Fibroblast of lung (primary cell): ENCODE measurements around the gene LRIT1. TPM values are rescaled to one million over a fixed set of nuclear protein-coding genes. Genes with fewer than 3 reads are reported as not detected.
A peak's percentile ranks its signal among the peaks of the same experiment; 100 is the strongest.

Experiments
- DNase-seq, 2 donors: peaks; one replicate each; pipeline versions ENCODE4 v3.0.0 to v3.0.0-alpha.2; 2010; ENCODE audit warnings: low read depth in 2 of 2
- H2AFZ ChIP-seq: 2 replicates; pipeline ENCODE4 v1.5.1; 2012; ENCODE audit warnings: low read length, control low read depth, inconsistent platforms
- H3K27ac ChIP-seq: 2 replicates; pipeline ENCODE4 v1.5.1; 2011; ENCODE audit warnings: low read length, control low read depth; ENCODE audit not compliant: insufficient read depth
- H3K27me3 ChIP-seq: 2 replicates; pipeline ENCODE4 v1.5.1; 2011; ENCODE audit warnings: mild to moderate bottlenecking, low read length; ENCODE audit not compliant: control insufficient read depth, insufficient read depth
- H3K36me3 ChIP-seq: 2 replicates; pipeline ENCODE4 v1.5.1; 2011; ENCODE audit warnings: low read length; ENCODE audit not compliant: control insufficient read depth, insufficient read depth
- H3K4me1 ChIP-seq: 2 replicates; pipeline ENCODE4 v1.5.1; 2011; ENCODE audit warnings: low read length; ENCODE audit not compliant: control insufficient read depth, insufficient read depth; ENCODE audit errors: extremely low read depth
- H3K4me2 ChIP-seq: 2 replicates; pipeline ENCODE4 v1.5.1; 2011; ENCODE audit warnings: low read length, control low read depth; ENCODE audit not compliant: insufficient read depth; ENCODE audit errors: extremely low read depth
- H3K4me3 ChIP-seq, 4 experiments: fragments of 200-600 bp in 1 of 4; sonication (generic) in 1 of 4; replicated peaks in 1 of 4; 2 replicates each; pipeline ENCODE4 v1.5.1; 2011 to 2016; ENCODE audit warnings: low read length in 4 of 4, low read depth in 3 of 4, mild to moderate bottlenecking in 3 of 4, control low read depth in 2 of 4, inconsistent platforms in 1 of 4, mixed read lengths in 1 of 4; ENCODE audit not compliant: insufficient read depth in 1 of 4; ENCODE audit errors: control extremely low read depth in 1 of 4
- H3K79me2 ChIP-seq: 2 replicates; pipeline ENCODE4 v1.5.1; 2012; ENCODE audit warnings: mild to moderate bottlenecking, low read length, inconsistent platforms; ENCODE audit not compliant: control insufficient read depth, insufficient read depth
- H3K9ac ChIP-seq: 2 replicates; pipeline ENCODE4 v1.5.1; 2011; ENCODE audit warnings: mild to moderate bottlenecking, low read length, control low read depth; ENCODE audit not compliant: insufficient read depth
- H3K9me3 ChIP-seq: 2 replicates; pipeline ENCODE4 v1.5.1; 2012; ENCODE audit warnings: low read depth, low read length; ENCODE audit not compliant: control insufficient read depth, insufficient read depth
- H4K20me1 ChIP-seq: 2 replicates; pipeline ENCODE4 v1.5.1; 2011; ENCODE audit warnings: low read length; ENCODE audit not compliant: control insufficient read depth, insufficient read depth; ENCODE audit errors: extremely low read depth
- CTCF ChIP-seq, 2 donors: IDR thresholded peaks in 1 of 2; conservative IDR thresholded peaks in 1 of 2; 1 replicate in 1 of 2; 2 replicates in 1 of 2; pipeline ENCODE4 v1.5.1; 2011 to 2012; ENCODE audit warnings: low read length in 2 of 2, control low read depth in 1 of 2, inconsistent platforms in 1 of 2, low read depth in 1 of 2, mild to moderate bottlenecking in 1 of 2
- EZH2 ChIP-seq: IDR thresholded peaks from 2 replicates; pipeline ENCODE4 v1.5.1; 2012; ENCODE audit warnings: low read length, control low read depth, mild to moderate bottlenecking; ENCODE audit errors: missing control alignments
- polyA plus RNA-seq, 2 donors: library from polyadenylated mRNA; depleted of rRNA in 1 of 2; stranded (reverse) in 1 of 2; unstranded in 1 of 2; fragments of >200 nt; gene quantifications; 2 replicates each; pipeline ENCODE4 v1.2.1, GENCODE V29; 2011 to 2012; ENCODE audit warnings: missing spikeins in 1 of 2
- total RNA-seq: library from RNA; depleted of rRNA; stranded (reverse); fragments of >200 nt; gene quantifications from 2 replicates; pipeline ENCODE4 v1.2.1, GENCODE V29; 2014

The LRIT1 gene
- total and polyA plus RNA-seq, 2 donors (not counting 1 experiment from before 2014, with no cell fraction given), result not detected

DNA sequence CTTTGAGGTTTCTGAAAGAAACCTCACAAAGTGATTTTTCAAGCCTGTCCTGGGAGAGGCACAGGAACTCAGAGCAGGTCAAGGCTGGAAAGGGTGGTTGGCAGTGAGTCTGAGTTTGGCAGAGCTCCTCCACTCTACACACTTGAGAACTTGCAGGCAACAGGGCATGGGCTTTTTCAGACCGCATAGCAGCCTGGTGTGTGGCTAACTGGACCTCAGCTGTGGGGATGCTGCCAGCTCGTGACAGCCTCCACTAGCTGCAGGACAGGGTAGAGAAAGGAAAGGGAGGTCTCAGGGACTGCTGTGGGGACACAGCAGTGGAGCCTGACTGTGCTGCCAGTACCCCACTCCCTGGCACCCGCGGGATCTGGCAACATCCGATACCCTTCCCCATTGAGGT lies 44.4 kb downstream of the LRIT1 start:
- Histone ChIP-seq H3K36me3 (no peaks in the 10 kb centered on the region), H3K4me1 (no peaks in the 10 kb centered on the region), H3K4me3 (no peak overlapping the region), H3K27me3 (peaks cover 30% of the 10 kb centered on the region), H4K20me1 (no peaks in the 10 kb centered on the region), H2AFZ (no peak overlapping the region), H3K4me2 (no peak overlapping the region), H3K9me3 (no peaks in the 10 kb centered on the region), H3K27ac (no peak overlapping the region), H3K9ac (no peak overlapping the region), H3K79me2 (no peaks in the 10 kb centered on the region)
- TF ChIP-seq CTCF (conservative IDR thresholded peaks at IDR 0.05 in 1 of 2, IDR thresholded peaks at IDR 0.05 in 1 of 2; ENCODE audit: low read depth in 1 of 2, low read length in 2 of 2) (no peak), EZH2 (no peak)
- no peak for DNase-seq

GRCh38 chr10:84196083-84196482 lies 45.3 kb downstream of the LRIT1 start:
- Histone ChIP-seq H2AFZ (no peak overlapping the region), H3K79me2 (no peaks in the 10 kb centered on the region), H3K36me3 (no peaks in the 10 kb centered on the region), H3K9ac (no peak overlapping the region), H3K27me3 (peaks cover 35% of the 10 kb centered on the region), H3K9me3 (no peaks in the 10 kb centered on the region), H3K27ac (no peak overlapping the region), H3K4me3 (no peak overlapping the region), H3K4me2 (no peak overlapping the region), H4K20me1 (no peaks in the 10 kb centered on the region), H3K4me1 (no peaks in the 10 kb centered on the region)
- DNase-seq, result no peak
- TF ChIP-seq EZH2 (no peak), CTCF (conservative IDR thresholded peaks at IDR 0.05 in 1 of 2, IDR thresholded peaks at IDR 0.05 in 1 of 2; ENCODE audit: low read depth in 1 of 2, low read length in 2 of 2) (no peak)

- DNase-seq, result no peak
- peak; percentile 80 for TF ChIP-seq EZH2
- no peak for TF ChIP-seq CTCF (conservative IDR thresholded peaks at IDR 0.05 in 1 of 2, IDR thresholded peaks at IDR 0.05 in 1 of 2; ENCODE audit: low read depth in 1 of 2, low read length in 2 of 2)
- Histone ChIP-seq H3K27me3 (peaks cover 35% of the 10 kb centered on the region), H4K20me1 (no peaks in the 10 kb centered on the region), H2AFZ (no peak overlapping the region), H3K9ac (no peak overlapping the region), H3K9me3 (no peaks in the 10 kb centered on the region), H3K4me2 (no peak overlapping the region), H3K4me1 (no peaks in the 10 kb centered on the region), H3K4me3 (no peak overlapping the region), H3K36me3 (no peaks in the 10 kb centered on the region), H3K79me2 (no peaks in the 10 kb centered on the region), H3K27ac (no peak overlapping the region)
Observed at GRCh38 chr10:84195044-84195830, 46.1 kb downstream of the LRIT1 start.
